HG03103 (cell line): Measurements from ENCODE around the gene PABPN1.
A peak's percentile ranks its signal among the peaks of the same experiment; 100 is the strongest.
"Not testable (repeated sequence)": the region's sequence is repeated elsewhere in the genome, so short reads cannot be mapped to it uniquely, and the experiment has no call there.

Experiments
- ATAC-seq: cut with Tn5 transposase; IDR thresholded peaks from one replicate; pipeline ENCODE4 v1.9.1; 2021; ENCODE audit warnings: low read depth; ENCODE audit not compliant: unreplicated experiment

The PABPN1 gene, protein sequence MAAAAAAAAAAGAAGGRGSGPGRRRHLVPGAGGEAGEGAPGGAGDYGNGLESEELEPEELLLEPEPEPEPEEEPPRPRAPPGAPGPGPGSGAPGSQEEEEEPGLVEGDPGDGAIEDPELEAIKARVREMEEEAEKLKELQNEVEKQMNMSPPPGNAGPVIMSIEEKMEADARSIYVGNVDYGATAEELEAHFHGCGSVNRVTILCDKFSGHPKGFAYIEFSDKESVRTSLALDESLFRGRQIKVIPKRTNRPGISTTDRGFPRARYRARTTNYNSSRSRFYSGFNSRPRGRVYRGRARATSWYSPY

DNA sequence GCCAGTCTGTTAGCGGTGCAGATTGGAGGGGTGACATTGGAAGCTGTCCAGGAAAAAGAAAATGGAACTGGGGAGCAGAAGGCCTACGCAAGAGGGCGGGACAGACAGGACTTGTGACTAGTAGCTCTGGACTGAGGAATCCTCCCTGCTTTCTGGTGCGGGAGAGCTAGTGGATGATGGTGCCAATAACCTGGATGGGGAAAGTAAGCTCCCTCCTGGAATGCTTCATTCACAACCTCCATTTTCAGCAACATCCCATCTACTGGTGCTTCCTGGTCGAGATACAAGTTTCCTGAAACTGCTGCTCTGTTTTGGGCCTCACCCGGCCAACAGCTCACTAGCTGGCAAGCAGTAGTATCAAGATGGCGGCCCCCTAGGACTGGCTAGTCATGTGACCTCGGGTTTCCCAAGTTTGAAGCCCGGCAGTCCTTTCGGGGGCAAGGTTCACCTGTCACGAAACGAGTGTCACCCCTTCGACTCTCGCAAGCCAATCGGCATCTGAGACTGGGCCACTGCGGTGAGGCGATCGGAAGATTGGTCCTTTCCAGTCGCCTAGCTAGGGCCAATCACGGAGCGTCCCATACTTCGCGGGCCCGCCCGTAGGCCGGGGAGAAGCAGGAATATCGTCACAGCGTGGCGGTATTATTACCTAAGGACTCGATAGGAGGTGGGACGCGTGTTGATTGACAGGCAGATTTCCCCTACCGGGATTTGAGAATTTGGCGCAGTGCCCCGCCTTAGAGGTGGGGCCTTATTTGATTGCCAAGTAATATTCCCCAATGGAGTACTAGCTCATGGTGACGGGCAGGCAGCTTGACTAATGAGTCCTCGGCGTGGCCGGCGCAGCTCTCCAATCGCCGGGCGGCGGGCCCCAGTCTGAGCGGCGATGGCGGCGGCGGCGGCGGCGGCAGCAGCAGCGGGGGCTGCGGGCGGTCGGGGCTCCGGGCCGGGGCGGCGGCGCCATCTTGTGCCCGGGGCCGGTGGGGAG, at the start of gene PABPN1:
PABPN1 (plus strand) TSS at position 874 of the 988 bp plus-strand sequence; CDS start at position 887, 13 bp downstream.
- peak; percentile 79 for ATAC-seq

DNA sequence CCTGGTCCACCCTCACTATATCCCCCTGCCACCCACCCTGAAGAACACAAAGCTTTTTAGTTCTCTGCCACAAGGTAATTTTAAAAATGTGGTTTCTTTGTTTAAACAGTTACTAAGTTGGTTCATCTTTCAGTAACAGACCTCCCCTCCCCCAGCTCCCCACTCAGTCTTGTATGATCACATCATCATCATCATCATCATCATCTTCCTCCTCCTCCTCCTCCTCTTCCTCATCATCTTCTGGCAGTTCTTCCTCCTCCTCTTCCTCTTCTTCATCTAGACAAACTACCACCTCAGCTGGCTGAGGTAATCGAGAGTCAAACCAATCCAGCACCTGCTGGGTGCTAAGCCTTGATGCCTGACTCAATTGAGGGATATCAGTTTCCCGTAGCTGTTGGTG, 45.8 kb upstream of the PABPN1 start:
- no peak for ATAC-seq

DNA sequence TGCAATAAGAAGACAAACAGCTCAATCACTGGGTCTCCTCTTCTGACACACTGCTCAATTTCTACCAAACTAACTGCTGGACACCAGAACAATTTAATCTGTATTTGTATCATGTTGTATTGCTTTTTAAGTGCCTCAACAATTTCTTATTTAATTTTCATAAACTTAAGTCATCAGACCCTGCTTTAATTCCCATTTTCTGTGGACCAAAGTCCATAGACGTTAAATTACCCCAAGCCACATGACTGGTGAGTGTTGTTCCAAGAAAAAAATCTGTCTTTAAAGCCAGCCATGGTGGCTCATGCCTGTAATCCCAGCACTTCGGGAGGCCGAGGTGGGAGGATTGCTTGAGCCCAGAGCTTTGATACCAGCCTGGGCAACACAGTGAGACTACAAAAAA, 44.1 kb upstream of the PABPN1 start:
- ATAC-seq: no peak

DNA sequence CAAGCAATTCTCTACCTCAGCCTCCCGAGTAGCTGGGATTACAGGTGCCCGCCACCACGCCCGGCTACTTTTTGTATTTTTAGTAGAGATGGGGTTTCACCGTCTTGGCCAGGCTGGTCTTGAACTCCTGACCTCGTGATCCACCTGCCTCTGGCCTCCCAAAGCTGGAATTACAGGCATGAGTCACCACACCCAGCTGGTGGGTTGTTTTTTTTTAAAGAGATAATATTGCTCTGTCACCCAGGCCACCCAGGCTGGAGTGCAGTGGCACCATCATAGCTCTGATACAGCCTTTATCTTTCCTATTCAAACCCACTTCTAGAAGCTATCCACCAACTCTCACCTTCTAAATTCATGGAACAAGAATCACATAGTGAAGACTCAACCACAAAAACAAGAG, 43.3 kb upstream of the PABPN1 start:
- ATAC-seq: not testable (repeated sequence)

DNA sequence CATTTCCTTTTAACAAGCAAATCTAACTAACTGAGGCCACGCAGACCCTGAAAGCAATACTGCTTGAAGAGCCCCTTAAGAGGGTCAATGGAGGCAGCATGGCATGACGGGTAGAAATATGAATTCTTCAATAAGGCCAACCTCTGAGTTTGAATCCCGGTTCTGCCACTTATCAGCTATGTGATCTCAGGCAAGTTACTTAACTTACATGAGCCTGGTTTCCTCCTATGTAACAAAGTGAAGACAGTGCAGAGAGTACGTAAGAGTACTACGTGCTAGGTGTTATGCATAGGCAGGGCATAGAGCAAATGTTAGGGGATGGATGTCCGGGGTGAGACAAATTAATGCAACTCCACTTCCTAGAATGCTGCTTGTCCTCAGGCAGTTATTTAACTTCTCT, 40.0 kb upstream of the PABPN1 start:
- ATAC-seq: no peak

DNA sequence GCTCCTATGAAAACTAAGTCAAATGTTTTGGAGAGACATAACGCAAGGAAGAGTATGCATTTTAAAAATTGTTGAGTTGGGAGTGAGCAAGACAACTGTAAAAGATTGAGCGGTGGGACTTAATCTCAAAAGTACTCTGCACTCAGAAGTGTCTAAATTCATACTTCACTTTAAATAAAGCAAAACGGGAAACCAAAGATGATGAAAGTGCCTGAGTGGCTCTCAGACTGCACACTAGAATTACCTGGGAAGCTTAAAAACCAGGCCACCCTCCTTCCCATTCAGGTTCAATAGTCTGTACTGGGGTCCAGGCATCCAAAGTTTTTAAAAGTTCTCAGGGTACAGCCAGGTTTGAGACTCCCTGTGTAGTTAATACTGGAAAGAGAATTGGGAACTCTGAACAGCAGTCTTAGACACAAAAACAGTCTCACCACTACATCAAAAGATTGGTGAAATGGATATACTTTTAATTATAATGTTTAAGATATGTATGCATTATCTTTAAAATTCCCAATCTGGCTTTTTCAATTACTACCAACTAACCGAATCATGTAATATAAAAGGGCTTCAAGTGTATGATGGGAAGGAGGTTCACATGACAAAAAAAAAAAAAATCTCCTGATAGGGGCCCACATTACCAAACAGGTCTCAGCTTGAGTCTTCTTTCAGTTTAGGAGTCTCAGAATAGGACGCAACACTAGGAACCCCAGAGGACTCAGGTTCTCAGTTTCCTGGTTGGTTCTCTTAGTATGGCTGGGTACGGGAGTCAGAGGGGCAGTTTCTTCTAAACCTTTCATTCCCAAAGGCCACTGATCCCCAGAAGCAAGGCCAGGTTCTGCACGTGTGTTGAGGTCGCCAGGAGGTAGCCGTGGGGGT, 36.4 kb upstream of the PABPN1 start:
- ATAC-seq: no peak

DNA sequence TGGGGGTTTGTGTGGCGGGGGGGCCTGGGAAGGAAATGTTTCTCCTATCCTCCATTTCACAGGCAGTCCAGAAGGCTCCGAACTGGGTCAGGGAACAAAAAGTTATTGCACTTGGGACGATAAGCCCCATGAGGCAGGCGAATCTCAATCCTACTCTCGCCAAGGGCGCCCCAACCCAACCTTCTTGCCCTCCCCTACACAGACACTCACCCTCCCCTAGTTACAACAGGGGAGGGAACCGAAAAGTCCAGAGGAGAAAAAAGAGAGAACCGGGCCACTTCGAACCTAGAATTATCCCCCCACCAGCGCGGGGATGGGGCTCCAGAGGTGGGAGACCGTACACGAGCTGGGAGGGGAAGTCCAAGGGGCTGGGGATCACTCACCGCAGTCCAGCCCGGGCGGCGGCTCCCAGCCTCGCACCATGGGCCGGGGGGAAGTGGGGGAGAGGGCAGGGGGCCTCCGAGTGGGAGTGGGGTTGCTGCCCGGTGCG, 35.7 kb upstream of the PABPN1 start:
- peak; percentile 8 for ATAC-seq

DNA sequence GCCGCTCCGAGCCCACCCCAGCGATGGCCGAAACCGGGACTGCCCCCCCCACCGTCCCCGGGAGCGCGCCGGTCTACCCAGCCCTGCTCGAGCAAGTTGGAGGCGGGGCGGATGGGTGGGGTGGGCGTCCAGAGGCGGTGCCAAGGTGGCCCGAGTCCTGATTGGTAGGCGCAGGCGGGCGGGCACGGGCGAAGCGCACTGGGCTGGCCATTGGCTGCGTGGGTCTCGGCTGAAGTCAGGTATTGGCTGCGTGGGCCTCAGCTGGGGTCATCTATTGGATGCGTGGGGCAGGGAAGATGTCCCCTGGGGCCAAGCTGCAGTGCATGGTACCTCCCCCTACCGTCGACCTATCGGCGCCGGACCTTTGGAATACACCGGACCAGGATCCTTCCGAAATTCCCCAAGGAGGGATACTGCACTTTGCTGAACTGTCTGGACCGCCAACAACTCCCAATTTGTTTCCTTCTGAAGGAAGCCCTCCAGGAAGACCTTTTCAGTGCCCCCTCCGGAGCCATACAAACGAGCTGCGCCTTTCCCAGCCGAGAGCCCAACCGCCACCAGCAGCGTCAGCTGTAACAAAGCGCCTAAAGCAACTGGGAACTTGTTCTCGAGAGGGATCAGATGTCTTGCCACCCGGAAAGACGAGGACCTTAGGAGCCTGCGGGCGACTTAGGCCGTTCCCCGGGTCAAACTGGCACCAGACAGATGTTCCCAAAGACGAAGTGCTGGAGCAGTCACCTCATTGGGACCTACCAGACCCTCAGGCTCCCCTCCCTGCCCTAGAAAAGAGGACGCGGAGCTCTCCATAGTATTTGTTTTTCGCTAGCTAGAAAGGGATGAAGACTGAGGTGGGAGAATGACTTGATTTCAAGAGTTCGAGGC, 35.0 kb upstream of the PABPN1 start, which contains the start of gene HOMEZ:
HOMEZ (minus strand) TSS at position 113 of the 882 bp plus-strand sequence. CDS start 180 bp downstream, outside the sequence.
- peak; percentile 96 for ATAC-seq

DNA sequence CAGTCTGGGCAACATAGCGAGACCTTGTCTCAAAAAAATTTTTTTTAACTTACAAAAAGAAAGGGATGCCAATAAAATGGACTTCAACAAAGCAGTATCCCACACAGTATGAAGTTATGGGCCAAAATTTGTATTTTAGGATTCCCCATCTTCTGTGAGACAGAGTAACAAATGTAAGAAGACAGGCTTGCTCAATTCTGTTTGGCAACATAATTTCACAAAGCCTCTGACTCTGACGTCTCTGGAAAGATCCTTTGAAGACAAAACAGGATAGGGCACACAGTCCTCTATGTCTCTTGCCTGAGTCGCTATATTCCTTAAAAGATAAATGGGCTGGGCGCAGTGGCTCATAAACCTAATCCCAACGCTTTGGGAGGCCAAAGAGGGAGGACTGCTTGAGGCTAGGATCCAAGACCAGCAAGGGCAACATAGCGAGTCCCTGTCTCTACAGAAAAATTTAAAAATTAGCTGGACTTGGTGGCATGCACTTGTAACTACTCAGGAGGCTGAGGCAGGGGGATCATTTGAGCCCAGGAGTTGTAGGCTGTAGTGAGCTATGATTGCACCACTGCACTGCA, 34.3 kb upstream of the PABPN1 start:
- no peak for ATAC-seq

DNA sequence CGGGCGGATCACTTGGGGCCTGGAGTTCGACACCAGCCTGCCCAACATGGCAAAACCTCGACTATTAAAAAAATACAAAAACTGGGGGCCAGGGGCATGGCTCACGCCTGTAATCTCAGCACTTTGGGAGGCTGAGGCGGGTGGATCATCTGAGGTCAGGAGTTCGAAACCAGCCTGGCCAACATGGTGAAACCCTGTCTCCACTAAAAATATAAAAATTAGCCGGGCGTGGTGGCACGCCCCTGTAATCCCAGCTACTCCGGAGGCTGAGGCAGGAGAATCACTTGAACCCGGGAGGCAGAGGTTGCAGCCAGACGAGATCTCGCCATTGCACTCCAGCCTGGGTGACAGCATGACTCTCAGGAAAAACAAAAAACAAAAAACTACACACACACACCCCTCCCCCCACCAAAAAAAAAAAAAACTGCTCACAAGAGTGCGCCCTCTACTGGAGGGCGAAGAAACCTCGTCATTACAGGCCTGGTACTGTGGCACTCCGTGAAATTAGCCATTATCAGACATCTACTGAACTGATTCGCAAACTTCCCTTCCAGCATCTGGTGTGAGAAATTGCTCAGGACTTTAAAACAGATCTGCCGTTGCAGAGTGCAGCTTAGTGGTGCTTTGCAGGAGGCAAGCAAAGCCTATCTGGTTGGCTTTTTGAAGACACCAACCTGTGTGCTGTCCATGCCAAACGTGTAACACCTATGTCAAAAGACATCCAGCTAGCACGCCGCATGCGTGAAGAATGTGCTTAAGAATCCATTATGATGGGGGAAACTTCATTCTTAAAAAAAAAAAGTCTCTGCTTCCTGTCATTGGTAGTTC, 26.3 kb upstream of the PABPN1 start:
- no peak for ATAC-seq

DNA sequence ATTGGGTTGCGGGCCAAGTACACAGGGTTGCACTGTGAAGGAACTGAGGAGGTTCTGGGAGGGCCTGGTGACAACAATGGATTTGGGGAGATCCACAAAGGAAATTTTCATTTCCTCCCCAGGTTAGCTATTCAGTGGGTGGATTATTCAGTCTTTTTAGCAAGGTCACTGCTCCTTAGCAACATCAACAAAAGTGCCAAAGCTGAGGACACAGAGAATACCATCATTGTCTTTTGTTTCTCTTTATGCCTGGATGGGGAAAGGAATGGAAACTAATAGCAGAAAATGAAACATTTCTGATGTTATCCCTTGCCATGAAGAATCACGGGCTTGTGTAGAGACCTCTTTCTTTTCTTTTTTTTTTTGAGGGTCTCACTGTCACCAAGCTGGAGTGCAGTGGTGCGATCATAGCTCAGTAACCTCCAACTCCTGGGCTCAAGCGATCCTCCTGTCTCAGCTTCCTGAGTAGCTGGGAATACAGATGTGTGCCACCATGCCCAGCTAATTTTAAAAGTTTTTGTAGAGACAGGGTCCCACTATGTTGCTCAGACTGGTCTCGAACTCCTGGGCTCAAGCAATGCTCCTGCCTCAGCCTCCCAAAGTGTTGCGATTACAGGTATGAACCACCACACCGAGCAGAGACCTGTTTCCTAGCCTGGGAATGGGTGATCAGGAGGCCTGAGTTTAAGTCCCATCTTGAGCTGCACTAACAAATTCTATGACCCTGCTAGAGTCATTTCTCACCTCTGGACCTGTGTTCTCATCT, 25.1 kb upstream of the PABPN1 start:
- no peak for ATAC-seq

DNA sequence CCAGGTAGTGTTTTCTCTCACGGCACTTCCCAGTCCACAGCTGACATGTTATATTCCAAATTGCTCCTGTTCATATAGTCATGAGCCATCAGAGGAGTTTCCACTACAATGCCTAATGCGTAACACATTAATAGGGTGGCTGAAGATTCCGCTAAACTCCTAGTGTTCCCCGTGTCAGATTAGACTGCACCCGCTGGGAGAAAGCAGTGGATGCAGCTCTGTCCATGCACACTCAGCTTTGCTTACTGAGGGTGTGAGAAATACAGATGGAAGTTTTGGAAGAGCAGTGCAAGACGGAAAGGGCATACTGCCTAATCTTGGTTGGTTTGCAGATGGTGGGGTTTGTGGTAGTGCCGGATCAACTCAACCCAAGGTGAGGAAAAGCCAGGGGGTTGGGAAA, 24.2 kb upstream of the PABPN1 start:
- no peak for ATAC-seq

DNA sequence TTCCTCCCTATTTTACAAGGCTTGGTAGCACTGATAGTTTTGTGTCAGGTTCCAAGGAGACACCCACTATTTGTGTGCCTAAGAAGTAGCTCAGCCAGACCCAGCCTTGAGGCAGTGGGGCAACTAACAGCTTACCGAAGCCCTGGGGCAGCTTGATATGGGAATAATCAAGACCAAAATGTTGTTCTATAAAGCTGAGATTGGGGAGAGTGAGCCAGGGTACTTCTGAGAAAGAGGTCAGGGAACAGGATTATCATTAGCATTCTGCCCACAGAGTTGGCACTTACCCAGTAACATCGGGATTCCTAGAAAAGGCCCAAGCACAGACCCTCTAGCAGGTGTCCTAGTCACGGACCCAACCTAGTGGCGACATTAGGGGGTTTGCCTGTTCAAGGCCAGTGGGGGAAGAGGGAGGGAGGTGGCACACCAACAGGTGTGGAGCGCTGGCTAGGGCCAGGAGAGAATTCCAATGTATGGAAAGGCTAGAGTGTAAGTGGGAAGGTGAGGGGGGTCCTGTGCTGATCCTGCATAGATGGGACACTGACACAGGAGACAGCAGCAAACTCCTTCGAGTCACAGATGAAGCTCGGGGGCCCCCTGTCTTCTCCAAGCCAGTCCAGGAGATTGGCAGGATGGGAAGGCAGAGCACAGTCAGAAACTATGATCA, 23.5 kb upstream of the PABPN1 start:
- no peak for ATAC-seq

DNA sequence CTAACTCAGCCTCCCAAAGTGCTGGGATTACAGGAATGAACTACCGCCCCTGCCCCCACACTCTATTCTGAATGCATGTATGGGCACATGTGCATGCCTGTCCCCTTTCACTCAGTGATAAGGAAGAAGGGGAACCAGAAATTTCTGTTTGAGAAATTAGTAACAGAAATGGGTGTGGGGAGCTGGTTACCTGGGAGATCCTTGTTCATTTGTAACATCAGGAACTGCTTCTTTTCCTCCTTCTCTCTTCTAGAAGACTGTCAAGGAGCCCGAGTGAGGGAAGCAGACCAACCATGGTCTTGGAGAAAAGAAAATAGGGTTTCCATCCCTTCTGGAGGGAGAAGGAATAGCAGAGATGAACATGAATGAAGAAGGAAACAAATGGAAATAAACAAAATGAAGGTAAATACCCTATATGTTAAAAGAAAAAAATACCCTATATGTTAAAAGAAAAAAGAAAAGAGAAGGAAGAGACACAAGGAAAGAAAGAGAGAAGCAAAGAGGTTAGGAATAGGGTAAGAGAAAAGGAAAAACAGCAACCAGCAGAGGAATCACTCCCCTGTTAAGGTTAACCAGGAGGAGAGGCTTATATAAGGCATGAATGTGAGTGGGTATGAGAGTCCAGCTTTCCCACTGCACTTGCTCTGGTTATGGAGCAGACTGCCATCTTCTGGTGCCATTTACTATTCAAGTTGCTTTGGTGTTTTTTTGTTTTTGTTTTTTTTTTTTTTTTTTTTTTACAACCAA, 21.9 kb upstream of the PABPN1 start:
- no peak for ATAC-seq

DNA sequence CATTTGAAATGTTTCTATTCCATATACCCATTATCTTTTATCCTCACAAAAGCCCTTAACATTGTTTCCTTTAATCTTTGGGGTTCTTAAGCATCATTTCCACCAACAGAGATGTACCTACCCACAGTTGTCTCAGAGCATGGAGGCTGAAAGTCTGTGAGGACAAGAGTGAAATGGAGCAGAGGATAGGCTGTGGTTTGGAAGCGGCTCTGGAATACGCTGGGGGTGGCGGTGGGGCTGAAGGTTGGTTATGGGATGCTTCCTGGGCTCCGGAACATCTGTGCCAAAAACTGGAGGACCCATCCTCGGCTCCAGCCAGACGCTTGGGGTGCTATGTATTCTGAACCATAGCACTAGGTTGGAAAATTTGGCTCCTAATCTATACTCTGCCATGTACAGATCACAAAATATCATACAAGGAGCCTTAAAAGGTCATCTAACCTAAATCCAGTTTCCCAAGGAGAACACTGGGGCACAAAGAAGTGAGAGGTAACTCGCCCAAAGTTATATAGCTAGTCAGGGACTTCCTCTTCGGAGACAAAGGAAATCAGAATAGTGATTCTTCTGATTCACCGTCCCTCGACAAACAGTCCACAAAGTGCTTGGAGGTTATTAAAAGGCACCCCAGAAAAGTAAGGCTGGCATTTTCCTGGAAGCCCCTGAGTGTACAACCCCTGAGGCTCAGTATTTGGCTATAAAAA, 21.1 kb upstream of the PABPN1 start:
- no peak for ATAC-seq
